SH-SY5Y (cell line): ENCODE results near the gene SMYD3.

Experiments used
- GATA2 ChIP-seq: IDR thresholded peaks from 2 replicates; pipeline ENCODE4 v1.6.1; 2011; ENCODE audit warnings: mild to moderate bottlenecking, low read depth, low read length
- GATA3 ChIP-seq: IDR thresholded peaks from 2 replicates; pipeline ENCODE4 v1.6.1; 2011; ENCODE audit warnings: low read depth, mild to moderate bottlenecking, low read length, moderate library complexity

GRCh38 chr1:246072456-246072955 lies 434.6 kb downstream of the SMYD3 start:
- TF ChIP-seq GATA2 (no peak), GATA3 (no peak)
